ENCODE data around the gene FZD7.

Gene FZD7

GRCh38 chr2:202069170-202070067, 35.8 kb downstream of the FZD7 start:
- peak; percentile 86 for DNase-seq

DNA sequence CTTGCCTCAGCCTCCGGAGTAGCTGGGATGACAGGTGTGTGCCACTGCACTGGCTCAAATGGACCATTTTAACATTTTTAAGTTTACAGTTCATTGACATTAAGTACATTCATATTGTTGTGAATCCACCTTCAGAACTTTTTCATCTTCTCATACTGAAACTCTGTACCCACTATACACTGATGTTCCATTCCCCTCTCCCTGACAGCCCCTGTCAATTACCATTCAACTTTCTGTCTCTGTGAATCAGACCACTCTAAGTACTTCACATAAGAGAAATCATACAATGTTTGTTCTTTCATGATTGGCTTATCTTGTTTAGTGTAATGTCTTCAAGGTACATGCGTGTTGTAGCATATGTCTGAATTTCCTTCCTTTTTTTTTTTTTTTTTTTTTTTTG, 37.5 kb downstream of the FZD7 start:
- DNase-seq, result no peak

- peak; percentile 42 for DNase-seq
Measured at GRCh38 chr2:202072226-202072625, 38.6 kb downstream of the FZD7 start.

DNA sequence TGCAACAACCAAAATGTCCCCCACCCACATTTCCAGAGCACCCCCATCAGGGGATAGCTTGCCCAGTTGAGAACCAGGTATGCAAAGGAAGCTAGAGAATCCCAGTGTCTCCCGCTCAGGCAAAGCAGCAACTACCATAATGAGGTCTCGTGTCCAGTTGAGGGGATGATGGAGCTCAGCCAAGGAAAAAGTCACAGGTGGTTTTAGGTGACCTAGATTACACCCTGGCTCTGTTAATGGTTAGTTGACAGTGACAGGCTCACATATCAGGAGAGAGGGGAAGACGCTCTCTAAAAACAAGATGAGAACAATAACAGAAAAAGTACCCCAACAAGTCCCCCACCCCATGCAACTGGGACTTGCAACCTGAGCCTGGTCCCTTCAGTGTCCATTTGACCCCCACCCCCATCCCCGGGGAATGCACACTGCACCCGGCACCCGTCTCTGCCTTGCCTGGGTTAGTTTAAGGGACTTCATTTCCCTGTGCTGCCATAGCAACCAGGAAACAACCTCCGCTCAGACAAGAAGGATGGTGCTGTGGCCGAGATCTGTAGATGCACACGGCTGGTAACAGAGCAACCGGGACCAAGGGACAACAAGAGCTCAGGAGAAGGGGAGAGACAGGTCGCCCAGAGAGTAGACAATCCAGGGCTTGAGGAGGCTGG, 39.2 kb downstream of the FZD7 start, which contains the start of gene KIAA2012:
TSS of gene KIAA2012 (plus strand) at position 519 of the 665 bp plus-strand sequence. CDS start 373 bp downstream, outside the sequence.
- no peak for DNase-seq

DNA sequence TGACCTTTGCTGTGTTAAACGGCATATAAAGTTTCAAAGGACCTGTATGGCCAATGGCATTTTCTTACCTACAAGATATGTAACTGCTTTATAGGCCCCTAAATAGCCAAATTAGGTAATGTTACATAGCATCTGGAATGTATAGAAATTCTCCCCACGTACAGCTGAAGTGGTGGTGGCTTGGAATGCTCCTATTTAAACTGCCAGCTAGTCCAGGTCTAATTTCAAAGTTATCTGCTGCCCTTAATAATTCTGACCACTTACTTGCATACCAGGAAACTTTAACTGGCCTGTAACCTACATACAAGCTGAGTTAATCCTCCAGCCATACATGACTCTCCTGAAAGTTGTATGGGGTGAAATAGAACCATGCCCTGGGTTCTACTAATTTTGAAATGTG, 40.7 kb downstream of the FZD7 start:
- no peak for DNase-seq

DNA sequence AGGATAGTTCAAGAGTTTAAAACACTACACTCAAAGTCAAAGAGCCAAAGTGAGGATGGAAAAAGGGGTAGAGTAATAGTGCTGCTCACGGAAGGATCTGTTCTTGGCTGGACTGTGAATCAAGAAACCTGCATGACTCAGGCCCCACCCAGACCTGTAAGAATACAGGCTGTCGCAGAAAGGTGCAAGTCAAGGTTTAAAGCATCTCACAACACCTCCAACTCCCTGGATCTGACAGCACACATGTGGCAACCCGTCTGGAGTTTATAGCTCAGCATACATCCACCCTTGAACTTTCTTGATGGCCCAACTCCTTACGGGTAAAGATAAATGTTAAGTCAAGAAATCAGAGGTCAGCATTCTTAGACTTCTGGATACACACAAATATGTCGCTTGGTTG, 45.7 kb downstream of the FZD7 start:
- DNase-seq, result no peak

GRCh38 chr2:202084265-202084664, 50.6 kb downstream of the FZD7 start:
- no peak for DNase-seq
